Lower lobe of right lung (tissue), 2 donors: Measurements from ENCODE around the gene CEP192. TPM values are rescaled to one million over a fixed set of nuclear protein-coding genes. Genes with fewer than 3 reads are reported as not detected.
A peak's percentile ranks its signal among the peaks of the same experiment; 100 is the strongest.

Source experiments
- ATAC-seq, 2 donors: fragments of 200-7000 bp; cut with Tn5 transposase; one replicate each; pipeline ENCODE4 v1.9.1; 2020 to 2022; ENCODE audit warnings: mild to moderate bottlenecking in 2 of 2, moderate library complexity in 2 of 2
- DNase-seq: peaks from one replicate; pipeline ENCODE4 v3.0.0-alpha.2; 2020
- H3K27ac ChIP-seq: fragments of 200-600 bp; one replicate; pipeline ENCODE4 v1.8.0; 2022
- H3K27me3 ChIP-seq: fragments of 200-600 bp; one replicate; pipeline ENCODE4 v1.8.0; 2022; ENCODE audit warnings: low read depth
- H3K36me3 ChIP-seq: fragments of 200-600 bp; one replicate; pipeline ENCODE4 v1.8.0; 2022; ENCODE audit warnings: mild to moderate bottlenecking
- H3K4me1 ChIP-seq: fragments of 200-600 bp; one replicate; pipeline ENCODE4 v1.8.0; 2022
- H3K4me3 ChIP-seq: fragments of 200-600 bp; one replicate; pipeline ENCODE4 v1.8.0; 2022; ENCODE audit warnings: mild to moderate bottlenecking
- H3K9me3 ChIP-seq: fragments of 200-600 bp; one replicate; pipeline ENCODE4 v1.8.0; 2022
- CTCF ChIP-seq: fragments of 200-600 bp; IDR thresholded peaks from one replicate; pipeline ENCODE4 v1.8.0; 2022; ENCODE audit warnings: antibody characterized with exemption, mild to moderate bottlenecking
- intact Hi-C: fragments of 100-400 bp; cut with DNase I; formaldehyde crosslinking; loops from one replicate; pipeline ENCODE4 v1.11.0; 2022
- total RNA-seq: library from RNA; stranded (reverse); fragmentation: NEBNext Ultra II Directional; extraction: Animal tissue kit (Norgen Biotek cat#: 25700); gene quantifications from one replicate; pipeline ENCODE4 v1.2.1, GENCODE V29; 2021
- donor health status: DM: no; HTN: yes; CAD: no; lungs with severe emphysema.

The CEP192 gene
- total RNA-seq, 1 donor from 2014 or later = 29.1 TPM

GRCh38 chr18:13137670-13138419 lies 146.7 kb downstream of the CEP192 start:
- no peak for TF ChIP-seq CTCF
- Histone ChIP-seq H3K4me1 (peaks cover 13% of the 10 kb centered on the region), H3K4me3 (peak overlapping the region; percentile 77), H3K36me3 (no peaks in the 10 kb centered on the region), H3K9me3 (no peaks in the 10 kb centered on the region), H3K27ac (peak overlapping the region; percentile 83), H3K27me3 (peaks cover 15% of the 10 kb centered on the region)
- ATAC-seq (peak; percentile 95), DNase-seq (peak; percentile 80)
- intact Hi-C loops = no loop called here

GRCh38 chr18:13138420-13139139 lies 147.4 kb downstream of the CEP192 start:
- TF ChIP-seq CTCF = no peak
- ATAC-seq = no peak
- H3K27ac ChIP-seq = peak overlapping the region; percentile 83

GRCh38 chr18:13139885-13140450 lies 148.8 kb downstream of the CEP192 start:
- Histone ChIP-seq H3K36me3 (no peaks in the 10 kb centered on the region), H3K27ac (no peak overlapping the region), H3K4me1 (peaks cover 13% of the 10 kb centered on the region), H3K27me3 (peaks cover 15% of the 10 kb centered on the region), H3K9me3 (peaks cover 16% of the 10 kb centered on the region), H3K4me3 (no peak overlapping the region)
- DNase-seq (no peak), ATAC-seq (no peak)
- intact Hi-C loops = no loop called here
- TF ChIP-seq CTCF = no peak

More at GRCh38 chr18:13138420-13139139, 147.4 kb downstream of the CEP192 start:
- peak overlapping the region; percentile 77 for H3K4me3 ChIP-seq
- peaks cover 15% of the 10 kb centered on the region for H3K27me3 ChIP-seq
- H3K4me1 ChIP-seq = peaks cover 13% of the 10 kb centered on the region
- H3K36me3 ChIP-seq = no peaks in the 10 kb centered on the region
- intact Hi-C loops = no loop called here
- no peak for DNase-seq
- H3K9me3 ChIP-seq = peaks cover 2% of the 10 kb centered on the region

GRCh38 chr18:13141209-13141608 lies 150.0 kb downstream of the CEP192 start:
- DNase-seq (no peak), ATAC-seq (no peak)
- H3K9me3 ChIP-seq = peaks cover 16% of the 10 kb centered on the region
- H3K27ac ChIP-seq = no peak overlapping the region
- TF ChIP-seq CTCF = no peak
- no peak overlapping the region for H3K4me3 ChIP-seq
- intact Hi-C loops = no loop called here
- H3K27me3 ChIP-seq = peaks cover 11% of the 10 kb centered on the region
- no peaks in the 10 kb centered on the region for H3K36me3 ChIP-seq
- peaks cover 13% of the 10 kb centered on the region for H3K4me1 ChIP-seq

GRCh38 chr18:13145636-13146190 lies 154.6 kb downstream of the CEP192 start:
- Histone ChIP-seq H3K4me3 (no peak overlapping the region), H3K4me1 (no peaks in the 10 kb centered on the region), H3K27me3 (no peaks in the 10 kb centered on the region), H3K27ac (no peak overlapping the region), H3K36me3 (no peaks in the 10 kb centered on the region), H3K9me3 (peaks cover 16% of the 10 kb centered on the region)
- no peak for ATAC-seq
- TF ChIP-seq CTCF = no peak
- no peak for DNase-seq
- intact Hi-C loops = no loop called here
